ENCODE results near the gene SSTR3.
"Not testable (repeated sequence)": the region's sequence is repeated elsewhere in the genome, so short reads cannot be mapped to it uniquely, and the experiment has no call there.

The SSTR3 gene

DNA sequence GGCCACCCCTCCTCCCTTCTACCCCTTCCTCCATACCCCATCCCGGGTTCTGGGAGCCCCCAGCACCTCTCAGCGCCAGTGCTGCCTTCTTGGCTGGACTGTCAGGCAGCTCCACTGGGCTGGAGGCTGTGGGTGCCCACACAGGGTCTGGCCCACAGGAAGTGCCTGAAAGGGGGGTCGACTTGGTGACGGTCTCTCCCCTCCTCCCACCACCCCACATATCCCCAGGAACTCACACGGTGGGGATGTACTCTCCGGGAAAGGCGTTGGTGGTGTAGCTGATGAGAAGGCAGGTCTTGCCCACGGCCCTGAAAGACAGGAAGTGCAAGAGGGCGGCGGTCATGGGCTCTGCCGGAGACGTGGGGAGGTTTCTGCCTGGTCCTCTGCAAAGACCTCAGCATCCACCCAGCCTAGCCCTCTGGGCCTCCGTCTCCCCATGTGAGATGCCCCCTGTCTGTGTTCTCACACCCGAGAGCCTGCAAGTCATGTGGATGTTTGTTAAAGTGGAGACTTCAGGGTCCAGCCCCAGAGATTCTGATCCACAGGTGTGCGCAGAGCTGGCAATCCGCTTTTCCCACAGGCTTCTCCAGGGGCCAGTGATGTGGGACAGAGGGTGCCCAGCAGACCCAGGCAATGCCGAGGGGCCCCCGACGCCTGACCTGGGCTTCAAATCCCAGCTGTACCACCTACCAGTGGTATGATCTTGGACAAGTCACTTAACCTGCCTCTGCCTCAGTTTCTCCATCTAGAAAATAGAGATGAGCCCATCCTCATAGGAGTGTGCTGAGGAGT is 29.3 kb upstream of the SSTR3 start:
- no peak for DNase-seq

DNA sequence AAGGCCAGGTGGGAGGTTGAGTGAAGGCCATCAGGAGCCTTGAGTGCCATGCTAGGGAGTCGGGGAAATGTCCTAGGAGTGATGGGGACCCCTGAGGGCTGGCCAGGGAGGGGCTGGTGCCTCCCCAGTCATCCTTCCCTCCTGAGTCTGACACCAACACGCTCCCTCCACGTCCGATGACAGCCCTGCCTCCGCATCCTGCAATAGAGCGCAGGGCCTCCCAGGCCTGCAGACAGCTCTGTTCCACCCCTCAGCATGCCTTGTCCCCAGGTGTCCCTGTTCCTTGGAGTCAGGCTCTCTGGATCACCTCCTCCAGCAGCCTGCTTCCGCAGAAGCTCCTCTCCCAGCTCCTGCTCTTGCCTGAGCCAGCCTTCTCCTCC is 28.7 kb upstream of the SSTR3 start:
- DNase-seq = no peak

DNA sequence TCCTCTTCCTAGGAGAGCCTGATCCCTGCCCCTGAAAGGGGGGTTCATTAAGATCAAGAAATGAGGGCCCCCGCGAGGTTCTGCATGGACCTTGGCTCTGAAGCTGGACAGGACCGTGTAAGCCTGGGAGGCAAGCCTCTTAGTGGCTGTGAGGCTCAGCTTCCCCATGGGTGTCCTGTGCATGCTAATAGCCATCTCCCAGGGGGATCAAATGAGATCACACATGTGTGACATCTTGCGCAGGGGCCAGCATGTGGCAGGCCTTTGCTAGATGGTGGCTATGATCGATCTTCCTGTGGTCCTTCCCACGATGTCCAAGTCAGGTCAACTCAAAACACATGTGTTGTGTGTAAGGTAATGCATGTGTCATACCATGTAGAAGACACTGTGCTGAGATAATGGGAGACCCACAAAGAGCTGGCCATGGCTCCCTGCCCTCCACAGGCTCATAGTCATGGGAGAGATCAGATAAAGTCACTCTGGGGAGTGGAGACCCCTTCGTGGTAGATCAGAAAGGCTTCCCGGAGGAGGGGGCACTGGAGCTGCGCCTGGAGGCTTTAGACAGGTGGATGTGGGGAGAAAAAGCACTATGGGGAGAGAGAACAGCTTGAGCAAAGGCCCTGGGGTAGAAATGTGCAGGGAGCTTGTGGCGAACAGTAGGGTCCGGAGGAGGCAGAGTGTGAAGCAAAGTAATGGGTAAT is 28.1 kb upstream of the SSTR3 start:
- no peak for DNase-seq

DNA sequence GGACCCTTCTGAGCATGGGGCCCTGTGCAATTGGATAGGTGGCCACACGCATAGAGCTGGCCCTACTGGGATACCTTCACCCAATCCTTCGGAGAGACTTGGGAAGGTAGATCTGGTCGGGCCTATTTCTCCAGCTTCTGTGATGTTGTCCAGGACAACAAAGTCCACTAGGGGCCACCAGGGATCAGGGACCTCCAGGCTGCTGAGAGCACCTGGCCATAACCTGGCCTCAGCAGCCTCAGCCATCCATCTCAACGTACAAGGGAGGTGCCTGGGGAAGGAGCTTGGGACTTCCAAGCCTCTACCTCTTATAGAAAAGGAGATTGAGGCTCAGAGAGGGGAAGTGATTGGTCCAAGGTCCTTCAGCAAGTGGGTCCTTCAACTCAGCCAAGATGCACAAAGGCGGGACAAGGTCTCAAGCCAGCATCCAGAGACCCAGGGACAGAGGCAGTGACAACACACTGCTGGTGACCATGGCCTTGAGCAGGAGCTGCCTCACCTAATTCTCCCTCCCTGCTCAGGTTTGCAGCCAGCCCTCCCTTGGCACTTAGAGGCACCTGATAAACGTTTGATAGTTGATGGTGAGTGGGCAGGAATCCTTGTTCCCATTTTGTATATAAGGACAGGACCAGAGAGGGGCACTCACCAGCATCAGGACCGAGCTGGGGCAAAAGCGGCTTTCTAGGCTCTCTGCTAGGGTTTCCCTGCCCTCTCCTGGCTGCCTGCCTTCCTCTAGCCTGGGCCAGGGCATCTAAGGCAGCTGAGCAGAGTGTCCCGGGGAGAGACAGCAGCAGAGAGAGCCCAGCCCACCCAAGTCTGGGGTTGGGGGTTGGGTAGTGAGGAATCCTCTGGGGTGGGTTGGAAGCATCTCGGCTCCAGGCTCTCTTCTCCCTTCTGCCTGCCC is 27.3 kb upstream of the SSTR3 start:
- DNase-seq = no peak

DNA sequence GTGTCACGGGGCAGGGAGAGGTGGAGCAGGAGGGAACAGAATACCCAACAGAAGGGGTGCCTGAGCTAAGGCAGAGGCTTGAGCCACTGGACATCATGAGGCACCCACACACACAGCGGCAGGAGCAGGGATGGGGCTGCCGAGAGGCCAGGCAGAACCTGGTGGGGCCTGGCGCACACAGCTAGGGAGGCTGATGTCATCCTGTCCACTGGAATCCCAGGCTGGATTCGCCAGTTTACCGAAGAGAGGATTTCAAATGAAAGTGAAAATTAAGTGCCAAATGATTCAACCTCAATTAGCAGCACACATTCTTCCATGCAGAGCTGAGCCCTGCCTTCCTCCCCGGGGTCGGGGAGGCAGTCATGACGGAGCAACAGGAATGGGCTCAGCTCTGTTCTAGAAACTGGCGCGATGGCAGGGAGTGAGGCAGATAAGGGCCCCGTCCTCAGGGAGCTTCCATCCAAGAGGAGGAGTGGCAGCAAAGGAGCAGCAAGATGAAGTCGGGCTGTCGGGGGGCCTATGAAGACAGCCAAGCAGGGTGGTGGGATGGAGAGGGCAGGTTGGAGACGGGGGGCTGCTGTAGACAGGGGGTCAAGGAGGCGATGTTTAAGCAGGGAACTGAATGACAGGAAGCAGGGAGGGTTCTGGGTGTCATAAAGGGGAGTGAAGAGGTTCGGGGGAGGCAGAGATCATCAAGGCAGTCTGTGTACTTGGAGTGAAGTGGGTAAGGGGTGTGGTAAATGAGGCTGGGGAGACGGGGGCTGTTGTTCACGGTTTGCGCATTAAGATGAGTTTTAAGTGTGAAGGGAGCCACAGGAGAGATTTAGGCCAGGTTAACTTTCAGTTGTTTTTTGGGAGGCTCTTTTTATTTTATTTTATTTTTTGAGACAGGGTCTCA is 25.3 kb upstream of the SSTR3 start:
- DNase-seq = no peak

DNA sequence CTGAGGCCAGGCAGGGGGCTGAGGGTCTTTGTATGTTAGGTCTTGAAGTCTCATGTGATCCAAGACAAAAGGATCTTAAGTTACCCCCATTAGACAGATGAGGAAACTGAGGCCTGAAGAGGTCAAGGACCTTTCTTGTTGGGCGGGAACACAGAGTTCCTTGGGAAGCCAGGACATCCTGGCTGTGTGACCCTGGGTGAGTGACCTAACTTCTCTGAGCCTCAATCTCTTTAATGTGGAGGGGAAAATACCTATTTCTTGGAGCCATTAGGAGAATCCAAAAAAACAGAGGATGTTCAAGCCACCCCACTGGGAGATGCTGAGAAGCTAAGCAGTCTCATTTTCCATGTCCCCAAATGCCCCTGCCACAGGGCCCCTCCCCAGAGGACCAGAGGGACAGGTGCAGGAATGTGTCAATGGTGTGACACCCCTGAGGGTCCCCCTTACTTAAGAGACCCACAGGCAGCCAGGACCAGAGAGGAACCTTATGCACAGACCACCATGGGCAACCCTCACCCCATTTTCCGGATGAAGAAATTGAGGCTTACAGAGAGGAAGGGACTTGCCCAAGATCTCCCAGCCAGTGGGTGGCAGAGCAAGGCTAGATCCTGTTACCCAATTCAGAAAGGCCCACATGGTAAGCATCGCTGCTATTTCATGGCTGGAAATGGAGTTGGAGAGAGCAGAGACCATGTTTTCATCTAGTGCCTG is 23.8 kb upstream of the SSTR3 start:
- DNase-seq = no peak

DNA sequence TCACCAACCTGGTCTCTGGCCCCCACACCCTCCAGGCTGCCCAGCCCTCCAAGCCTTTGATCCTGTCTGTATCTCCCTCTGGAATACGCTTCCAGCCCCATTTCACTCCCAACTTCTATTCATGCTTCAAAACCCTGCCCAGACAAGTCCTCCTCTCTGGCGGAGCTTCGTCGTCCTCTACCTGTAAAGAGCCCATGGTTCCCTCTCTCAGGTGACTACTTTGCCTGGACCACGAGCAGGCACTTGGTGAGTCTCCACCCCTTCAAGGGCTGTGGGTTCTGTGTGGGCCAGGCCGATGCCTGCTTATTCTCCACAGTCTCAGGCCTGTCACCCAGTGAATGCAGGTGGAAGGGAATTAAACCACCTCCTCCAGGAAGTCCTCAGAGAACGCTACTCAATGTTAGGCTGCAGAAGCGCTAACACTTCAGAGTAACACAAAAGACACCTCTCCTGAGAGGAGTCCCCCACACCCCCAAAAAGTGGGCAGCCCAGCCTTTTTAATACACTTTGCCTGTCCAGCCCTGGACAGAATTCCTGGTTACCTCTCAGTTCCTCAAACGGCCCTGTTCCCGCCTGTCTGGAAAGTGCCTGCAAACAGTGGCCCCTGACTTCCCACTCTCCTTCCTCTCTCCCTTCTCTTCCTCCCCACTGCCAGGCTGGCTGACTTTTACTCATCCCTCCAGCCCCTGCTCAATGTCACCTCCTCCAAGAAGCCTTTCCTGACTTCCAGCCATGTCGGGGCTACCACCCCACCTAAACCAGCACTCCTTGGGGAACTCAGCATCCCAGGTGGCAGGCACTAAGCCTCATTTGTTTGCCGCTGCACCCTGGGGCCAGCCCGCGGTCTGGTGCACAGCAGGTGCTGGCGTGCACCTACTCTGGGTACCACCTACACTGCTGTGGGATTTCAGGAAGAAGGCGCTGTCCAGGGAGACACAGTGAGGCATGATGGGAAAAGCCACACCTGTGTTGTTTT is 22.7 kb upstream of the SSTR3 start:
- no peak for DNase-seq

DNA sequence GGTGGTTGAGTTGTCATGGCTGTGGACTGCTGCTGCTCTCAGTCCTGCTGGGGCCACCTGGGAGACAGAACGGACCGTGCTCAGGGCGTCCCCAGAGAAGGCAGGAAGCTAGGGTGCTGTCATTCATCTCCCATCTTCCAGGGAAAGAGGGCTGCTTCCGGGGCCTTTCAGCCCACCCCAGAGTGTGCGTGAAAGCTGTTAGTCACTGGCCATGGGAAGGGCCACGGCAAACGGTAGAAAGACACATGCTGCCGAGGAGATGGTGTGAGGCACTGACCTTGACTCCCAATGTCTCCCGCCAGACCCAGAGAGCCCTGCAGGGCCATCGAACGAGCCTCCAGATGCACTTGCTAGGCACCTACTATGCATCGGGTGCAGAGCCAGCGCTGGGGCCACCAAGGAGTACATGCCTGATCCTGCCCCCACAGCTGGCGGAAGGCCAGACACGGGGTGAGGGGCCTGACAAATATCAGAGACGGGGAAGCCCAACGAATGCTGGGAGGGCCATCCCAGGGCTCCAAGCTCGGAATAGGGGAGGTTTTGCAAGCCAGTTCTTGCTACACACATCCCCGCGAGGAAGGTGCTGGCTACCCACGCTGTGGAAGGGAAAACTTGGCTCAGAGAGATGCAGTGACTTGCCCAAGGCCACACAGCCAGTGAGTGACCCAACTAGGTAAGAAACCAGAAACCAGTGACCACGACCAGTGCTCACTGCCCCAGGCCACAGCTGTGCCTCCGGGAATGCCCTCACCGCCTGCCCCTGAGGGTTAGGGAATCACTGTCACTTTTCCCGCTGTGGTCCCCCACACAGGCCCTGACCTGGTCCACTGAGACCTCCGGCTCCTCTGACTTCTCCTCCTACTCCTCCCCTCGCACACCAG is 21.7 kb upstream of the SSTR3 start:
- no peak for DNase-seq

DNA sequence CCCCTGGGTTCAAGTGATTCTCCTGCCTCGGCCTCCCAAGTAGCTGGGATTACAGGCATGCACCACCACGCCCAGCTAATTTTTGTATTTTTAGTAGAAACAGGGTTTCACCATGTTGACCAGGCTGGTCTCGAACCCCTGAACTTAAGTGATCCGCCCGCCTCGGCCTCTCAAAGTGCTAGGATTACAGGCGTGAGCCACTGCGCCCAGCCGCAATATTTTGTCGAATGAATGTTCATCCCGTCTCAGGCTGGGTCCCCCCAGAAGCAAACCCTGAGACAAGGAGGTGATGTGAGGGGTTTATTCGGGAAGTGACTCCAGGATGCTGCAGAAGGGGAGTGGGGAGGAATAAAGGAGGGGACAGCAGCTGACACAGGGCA is 21.1 kb upstream of the SSTR3 start:
- not testable (repeated sequence) for DNase-seq

DNA sequence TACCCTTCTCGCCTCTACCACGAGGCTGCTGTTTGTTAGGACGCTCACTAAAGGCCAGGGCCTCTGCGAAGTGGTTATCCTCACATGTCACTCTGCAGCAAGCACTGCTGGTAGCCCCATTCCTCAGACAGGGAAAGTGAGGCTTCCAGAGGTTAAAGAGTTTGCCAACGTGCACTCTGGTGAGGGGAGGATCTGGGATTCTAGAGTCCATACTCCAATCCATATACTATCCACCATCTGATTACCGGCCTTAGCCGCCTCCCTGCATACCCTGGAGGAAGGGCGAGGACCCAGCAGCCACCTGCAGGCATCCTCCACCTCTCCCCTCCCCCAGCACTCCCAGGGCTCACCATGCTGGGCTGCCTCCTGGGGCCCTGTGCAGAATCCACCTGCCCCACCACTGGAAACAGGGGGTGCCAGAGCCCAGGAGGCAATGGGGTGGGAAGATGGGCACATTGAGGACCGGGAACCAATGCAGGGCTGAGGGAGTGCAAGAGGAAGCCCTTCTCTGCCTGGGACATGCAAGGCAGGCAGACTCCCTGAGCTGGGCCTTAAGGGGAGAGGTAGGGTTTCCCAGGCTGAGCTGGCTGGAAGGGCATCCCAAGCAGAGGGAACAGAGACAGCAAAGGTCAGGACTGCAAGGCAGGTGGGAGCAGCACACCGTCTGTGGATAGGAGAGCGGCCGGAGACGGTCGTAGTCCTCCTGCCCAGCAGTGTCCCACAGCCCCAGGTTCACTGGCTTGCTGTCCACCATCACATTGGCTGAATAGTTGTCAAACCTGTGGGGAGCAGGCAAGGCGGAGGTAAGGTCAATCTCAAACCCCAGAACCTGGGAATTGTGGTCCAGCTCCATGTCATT is 20.1 kb upstream of the SSTR3 start:
- no peak for DNase-seq

DNA sequence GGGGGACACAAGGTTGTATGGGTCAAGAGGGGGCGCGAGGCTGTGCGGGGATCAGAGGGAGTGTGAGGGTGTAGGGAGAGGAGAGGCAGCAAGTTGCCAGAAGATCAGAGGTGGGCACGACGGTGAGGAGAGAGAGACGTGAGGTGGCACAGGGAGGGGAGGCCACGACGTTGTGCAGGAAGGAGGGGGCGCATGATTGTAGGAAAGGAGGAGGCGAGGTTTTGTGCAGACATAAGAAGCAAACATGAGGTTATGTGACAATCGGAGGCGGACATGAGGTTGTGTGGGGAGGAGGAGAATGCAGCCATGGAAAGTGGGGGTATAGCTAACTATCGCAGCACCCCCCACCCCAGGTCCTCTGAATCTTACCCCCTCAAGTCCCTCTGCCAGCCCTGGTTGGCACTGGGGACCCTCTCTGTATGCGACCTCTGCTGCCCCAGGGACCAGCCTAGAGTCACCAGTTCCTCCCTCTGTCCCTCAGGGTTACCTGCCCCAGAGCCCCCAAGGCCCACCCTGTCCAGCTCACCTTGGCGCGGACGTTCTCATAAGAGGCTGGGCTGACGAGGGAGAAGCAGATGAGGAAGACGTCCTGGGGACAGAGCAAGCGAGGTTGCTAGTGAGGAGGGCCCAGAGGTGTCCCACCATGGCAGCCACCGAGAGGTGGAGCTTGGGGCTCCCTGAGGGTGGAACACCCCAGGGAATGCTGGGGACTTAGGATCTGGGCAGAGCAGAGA is 19.3 kb upstream of the SSTR3 start:
- DNase-seq = no peak

DNA sequence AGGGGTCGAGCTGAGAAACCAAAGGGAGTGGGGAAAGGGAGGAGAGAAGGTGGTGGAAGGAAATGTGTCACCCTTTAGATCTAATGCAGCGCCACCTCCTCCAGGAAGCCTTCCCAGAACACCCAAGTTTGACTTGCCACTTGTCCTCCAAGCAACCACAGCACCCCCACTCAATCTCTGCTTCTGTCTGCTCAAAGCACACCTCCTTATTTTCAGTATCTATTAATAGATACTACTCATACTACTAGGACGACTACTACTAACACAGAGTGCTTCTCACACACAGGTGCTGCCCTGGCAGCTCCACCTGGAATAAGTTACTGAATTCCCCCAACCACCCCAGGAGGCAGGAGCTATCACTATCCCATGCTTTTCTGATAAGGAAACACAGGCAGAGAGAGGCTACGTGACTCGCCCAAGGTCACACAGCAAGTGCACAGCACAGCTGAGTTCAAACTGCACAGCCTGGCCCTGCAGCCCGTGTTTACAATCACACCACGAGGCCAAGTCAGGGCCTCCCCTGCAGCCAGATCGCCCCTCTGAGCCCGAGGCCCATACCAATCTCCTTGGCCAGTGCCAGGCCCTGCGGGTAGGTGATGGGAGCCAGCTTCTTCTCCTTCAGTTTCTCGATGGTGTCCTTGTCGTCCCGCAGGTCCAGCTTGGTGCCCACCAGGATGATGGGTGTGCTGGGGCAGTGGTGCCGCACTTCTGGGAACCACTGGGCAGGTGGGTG is 18.6 kb upstream of the SSTR3 start:
- no peak for DNase-seq

DNA sequence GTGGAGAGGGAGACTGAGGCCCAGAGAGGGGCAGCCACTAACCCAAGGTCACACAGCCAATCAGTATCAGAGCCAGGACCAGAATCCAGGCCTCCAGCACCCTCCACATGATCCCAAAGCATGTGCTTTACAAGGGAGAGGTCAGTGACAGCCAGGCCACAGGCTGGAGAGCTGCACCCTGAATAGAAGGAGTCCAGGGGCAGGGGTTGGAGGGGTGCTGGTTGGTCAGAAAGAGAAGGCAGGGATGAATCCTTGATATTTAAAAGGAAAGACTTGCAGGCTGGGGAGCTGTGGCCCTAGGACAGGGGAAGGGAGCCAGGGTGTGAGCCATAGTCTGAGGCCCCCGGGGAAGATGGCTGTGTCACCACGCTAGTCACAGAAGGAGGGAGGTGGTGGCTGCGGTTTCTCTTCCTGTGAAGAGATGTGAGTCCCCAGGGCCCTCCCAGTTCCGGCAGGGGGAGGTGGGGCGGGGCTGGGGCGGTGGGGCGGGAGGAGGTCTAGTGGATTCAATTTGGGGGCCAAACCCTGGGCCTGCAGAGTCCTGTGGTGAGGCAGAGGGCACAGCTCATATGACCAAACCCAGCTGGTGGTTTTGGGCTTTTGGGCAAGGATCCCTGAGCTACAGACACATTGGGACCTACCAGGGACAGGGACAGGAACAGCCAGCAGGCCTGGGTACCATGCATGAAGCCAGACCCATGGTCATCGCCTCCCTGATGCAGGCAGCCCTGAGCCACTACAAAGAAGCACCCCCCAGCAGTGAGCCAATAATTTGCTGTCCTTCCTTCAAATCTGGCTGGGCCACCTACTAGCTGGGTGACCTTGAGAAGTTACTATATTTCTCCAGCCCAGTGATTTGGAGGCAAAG is 17.8 kb upstream of the SSTR3 start:
- DNase-seq = no peak

DNA sequence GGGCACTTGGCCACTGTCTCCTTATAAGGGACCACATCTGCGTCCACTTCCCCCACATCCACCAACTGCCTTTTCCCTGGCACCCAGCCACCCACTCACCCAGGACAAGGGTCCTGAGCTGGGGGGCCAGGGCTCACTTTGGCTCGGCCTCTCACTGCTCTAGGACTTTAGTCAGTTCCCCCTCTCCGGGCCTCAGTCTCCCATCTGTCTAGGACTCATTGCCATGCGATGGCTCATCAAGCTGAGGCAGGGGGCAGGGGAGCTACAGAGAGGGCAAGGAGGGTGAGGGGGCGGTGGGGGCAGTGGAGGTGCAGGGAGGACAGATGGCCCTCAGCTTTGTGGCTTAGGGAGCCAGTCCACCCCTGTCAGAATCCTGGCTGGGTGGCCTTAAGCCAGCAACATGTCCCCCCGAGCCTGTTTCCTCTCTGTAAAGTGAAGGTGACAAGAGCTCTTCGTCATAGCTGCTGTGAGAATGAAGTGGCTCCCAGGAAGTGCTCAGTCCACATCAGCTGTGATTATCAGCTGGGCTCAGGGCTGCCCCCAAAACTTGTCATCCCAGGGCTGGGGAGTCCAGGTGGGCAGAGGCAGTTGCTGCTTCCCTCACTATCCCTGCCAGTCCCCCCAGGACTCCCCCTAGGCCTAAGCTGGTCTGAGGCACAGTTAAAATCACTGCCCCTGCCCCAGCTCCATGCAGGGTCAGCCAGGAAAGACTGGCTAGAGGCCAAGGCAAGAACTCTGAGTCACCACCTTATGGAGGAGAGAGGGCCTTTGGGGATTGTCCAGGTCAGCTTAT is 16.9 kb upstream of the SSTR3 start:
- DNase-seq = no peak
